D721Med (cell line): ENCODE results near the gene CD93.

Source experiments
- DNase-seq: peaks from one replicate; pipeline ENCODE4 v3.0.0; 2011; ENCODE audit warnings: low spot score; ENCODE audit not compliant: insufficient read length
- FAIRE-seq: peaks from 2 replicates; lab custom pipeline; 2011; peaks lifted over from hg19 to GRCh38; lab: Jason Lieb, UNC
- TF ChIP-seq, protein P1 (sequence below): IDR thresholded peaks from 2 replicates; pipeline ENCODE4 v1.5.1; 2012; ENCODE audit warnings: mild to moderate bottlenecking, control low read depth; ENCODE audit not compliant: insufficient read depth; ENCODE audit errors: missing control alignments

The CD93 gene

DNA sequence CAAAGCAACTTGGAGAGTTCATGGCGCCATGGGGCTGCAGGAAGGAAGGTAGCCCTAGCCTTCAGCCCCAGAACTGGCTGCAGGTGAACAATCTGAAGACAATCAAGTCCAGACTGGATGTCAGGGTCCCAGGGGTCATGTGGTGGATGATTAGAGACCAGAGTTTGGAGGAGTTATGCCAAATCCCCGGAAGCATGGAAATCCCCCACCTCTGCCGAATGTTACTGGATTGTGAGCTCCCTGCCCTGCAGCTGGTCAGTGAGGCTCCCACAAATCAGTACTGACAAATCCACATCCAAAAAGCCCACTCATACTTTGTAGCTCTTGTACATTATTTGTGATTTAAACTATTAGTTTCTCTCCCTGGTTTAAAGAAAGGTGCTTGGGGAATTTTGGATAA, 21.3 kb upstream of the CD93 start:
- DNase-seq = no peak
- FAIRE-seq = no peak
- TF ChIP-seq, protein P1, sequence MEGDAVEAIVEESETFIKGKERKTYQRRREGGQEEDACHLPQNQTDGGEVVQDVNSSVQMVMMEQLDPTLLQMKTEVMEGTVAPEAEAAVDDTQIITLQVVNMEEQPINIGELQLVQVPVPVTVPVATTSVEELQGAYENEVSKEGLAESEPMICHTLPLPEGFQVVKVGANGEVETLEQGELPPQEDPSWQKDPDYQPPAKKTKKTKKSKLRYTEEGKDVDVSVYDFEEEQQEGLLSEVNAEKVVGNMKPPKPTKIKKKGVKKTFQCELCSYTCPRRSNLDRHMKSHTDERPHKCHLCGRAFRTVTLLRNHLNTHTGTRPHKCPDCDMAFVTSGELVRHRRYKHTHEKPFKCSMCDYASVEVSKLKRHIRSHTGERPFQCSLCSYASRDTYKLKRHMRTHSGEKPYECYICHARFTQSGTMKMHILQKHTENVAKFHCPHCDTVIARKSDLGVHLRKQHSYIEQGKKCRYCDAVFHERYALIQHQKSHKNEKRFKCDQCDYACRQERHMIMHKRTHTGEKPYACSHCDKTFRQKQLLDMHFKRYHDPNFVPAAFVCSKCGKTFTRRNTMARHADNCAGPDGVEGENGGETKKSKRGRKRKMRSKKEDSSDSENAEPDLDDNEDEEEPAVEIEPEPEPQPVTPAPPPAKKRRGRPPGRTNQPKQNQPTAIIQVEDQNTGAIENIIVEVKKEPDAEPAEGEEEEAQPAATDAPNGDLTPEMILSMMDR = no peak

DNA sequence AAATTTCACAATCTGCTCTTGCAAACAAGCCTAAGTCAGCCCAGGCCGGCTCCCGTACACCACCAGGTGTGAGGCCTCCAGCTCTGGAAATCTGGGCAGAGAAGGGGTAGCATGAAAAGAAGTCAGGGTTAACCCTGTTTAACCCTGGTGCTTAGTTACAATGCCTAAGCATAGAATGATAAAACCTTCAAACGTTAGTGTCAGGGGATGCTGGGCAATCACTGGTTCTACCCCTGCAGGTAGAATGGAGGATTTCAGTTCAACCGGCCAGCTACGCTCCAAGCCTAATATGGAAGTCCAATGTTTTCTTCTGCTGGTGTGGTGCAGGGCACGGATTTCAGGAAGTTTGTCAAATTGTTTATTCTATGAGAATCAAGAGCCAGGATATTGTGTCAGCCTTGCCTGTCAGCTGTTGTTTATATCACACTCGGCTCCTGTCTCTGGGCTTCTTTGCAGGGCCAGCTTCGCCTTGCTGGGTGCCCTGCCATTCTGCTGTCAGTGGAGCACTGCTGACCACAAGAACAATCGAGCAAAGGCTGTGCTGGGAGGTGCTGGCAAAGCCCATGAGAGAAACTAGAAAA, 20.2 kb upstream of the CD93 start:
- TF ChIP-seq, protein P1 = no peak
- FAIRE-seq (no peak), DNase-seq (no peak)

DNA sequence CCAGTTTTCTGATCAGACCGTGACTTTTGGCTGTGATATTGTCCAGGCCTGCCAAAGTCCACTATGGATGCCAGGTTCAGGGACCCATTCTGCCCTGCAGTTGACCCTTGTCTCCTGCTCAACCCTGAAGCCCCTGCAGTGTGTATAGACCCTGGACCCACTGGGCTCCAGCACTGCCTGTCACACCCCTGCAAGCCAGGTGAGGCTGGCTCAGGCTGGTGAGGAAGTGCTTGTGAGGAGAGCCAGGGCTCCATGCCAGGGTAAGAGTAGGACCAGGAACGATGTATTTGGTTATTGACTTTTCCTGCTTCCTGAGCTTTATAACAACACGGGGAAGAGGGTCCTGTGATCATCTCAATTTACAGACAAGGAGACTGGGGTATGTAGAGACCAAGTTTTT, 19.1 kb upstream of the CD93 start:
- FAIRE-seq (no peak), DNase-seq (no peak)
- TF ChIP-seq, protein P1 = no peak

DNA sequence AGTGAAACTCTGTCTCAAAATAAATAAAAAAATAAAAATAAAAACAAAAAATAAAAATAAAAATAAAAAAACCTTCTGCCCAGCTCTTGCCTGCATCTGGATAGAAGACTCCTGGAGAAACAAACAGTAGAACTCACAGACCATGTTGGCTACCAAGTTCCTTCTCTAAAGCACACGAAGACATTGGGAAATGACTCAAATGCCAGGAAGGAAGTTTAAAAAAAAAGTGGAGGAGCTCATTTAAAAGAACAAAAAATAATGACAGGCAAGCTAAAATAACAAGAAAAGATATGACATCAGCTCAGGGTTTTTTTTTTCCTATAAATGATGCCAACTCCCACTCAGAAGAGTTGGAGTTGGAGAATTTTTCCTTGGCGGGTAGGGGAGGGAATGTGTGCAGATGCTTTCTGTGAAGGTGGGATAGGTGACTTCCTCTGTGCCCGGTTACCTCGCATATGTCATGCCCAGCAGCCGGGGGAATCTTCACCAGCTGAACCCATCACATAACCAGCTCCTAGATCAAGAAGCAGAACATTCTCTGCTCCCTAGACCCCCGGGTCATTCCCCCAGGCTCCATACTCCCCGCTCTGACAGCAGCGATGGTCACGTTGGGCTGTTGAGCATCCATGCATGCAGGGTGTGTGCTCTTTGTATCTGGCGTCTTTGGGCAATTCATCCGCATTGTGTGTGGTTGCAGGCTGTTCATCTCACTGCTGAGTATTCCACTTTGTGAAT, 17.3 kb upstream of the CD93 start:
- FAIRE-seq = no peak
- no peak for DNase-seq
- TF ChIP-seq, protein P1 = no peak

DNA sequence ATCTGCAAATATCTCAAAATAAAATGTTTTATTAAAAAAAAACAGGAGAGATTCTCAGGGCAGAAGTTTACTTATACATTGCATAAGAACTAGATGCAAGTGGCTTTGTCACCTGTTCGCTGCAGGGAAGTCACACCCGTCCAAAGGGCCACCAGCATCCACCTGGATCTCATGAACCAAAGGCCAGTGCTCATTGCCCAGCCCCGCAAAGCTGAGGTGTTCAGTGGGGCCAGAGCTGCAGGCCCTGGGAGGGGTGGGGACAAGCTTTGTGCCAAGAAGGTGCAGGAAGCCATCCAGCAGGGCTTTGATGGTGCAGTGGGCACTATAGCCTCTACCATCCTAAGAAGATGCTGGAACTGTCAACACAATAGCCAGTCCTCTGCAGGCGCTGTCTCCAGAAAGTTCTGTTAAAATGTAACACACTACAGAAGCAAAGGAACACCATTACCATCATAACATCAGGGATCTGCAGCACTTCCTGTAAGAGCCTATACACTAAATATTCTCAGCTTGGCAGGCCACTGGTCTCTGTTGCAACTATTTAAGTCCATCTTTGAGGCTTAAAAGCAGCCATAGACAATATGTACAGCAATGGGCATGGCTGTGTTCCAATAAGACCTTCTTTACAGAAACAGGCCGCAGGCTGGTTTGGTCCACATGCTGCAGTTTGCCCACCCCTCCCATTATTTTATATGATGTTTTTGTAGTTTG, 15.7 kb upstream of the CD93 start:
- TF ChIP-seq, protein P1 = no peak
- FAIRE-seq (no peak), DNase-seq (no peak)

DNA sequence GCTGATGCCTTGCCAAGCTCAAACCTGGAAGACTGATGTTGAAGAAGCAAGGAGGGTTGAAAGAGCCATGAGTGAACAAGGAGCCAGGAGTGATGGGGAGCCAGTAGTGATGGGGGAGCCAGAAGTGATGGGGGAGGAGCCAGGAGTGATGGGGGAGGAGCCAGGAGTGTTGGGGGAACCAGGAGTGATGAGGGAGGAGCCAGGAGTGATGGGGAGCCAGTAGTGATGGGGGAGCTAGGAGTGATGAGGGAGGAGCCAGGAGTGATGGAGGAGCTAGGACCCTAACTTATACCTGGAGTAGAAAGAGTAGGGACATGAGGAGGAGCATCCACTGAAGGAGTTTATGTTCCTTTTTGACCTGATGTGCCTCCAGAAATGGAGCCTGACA, 14.6 kb upstream of the CD93 start:
- FAIRE-seq = no peak
- DNase-seq = no peak
- TF ChIP-seq, protein P1 = no peak
